KOPT-K1 (cell line): Measurements from ENCODE around the gene KCNE1.
"Not testable (repeated sequence)": the region's sequence is repeated elsewhere in the genome, so short reads cannot be mapped to it uniquely, and the experiment has no call there.

Source experiments
- H3K27ac ChIP-seq: fragments of 200-600 bp; sonication (generic); 2 replicates; pipeline ENCODE4 v1.5.1; 2016; ENCODE audit warnings: antibody characterized with exemption, mild to moderate bottlenecking, low read depth, low read length; ENCODE audit not compliant: poor library complexity, severe bottlenecking
- H3K36me3 ChIP-seq: fragments of 200-600 bp; sonication (generic); 2 replicates; pipeline ENCODE4 v1.5.1; 2017; ENCODE audit warnings: antibody characterized with exemption, mild to moderate bottlenecking, low read length, moderate library complexity; ENCODE audit not compliant: insufficient read depth
- H3K9me3 ChIP-seq: fragments of 200-600 bp; sonication (generic); 2 replicates; pipeline ENCODE4 v1.5.1; 2017; ENCODE audit warnings: antibody characterized with exemption, low read length, mild to moderate bottlenecking; ENCODE audit not compliant: insufficient read depth, poor library complexity, severe bottlenecking

The KCNE1 gene

DNA sequence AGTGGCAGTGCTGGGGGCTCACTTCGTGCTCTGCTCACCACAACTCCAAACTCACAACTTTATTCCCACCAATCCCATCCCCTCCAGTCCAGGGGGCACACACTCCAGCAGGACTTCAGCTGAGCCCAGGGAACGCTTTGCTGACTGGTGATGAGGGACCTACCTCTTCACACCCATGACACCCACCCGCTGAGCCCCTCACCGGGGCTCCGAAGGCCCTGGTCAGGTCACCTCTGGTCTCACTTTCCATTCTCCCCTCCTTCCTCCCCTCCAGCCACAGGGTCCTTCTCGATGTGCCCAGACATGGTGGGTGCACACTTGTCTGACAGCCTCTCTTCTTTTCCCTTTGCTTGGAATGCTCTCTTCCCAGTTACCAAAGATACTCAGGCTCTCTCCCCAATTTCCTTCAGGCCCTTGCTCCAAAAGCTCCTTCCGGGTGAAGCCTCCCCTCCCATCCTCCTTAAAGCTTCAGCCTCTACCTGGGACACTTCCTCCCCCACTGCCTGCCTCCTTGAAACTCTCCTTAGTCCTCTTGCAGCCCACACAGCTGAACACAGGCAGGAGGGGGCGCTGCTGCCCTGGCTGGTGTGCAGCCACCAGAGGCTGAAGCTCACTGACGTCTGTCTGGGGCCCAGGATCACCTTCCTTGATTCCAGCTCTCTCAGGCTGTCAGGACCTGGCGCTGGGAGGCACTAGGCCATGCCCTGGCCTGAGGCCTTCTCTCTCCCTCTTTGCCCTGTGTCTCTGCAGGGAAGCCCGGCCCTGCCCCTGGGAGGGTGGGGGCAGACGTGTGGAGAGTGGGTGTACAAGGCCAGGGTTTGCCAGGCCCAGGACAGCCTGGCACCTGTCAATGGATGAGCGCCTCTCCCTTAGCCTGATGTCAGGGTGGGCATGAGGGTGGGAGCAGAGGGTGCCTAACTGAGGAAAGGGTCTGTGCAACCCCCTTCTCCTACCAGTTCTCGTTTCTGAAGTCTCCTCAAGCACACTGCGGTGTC lies 1.6 kb downstream of the KCNE1 start:
- Histone ChIP-seq H3K9me3 (no peaks in the 10 kb centered on the region), H3K27ac (no peak overlapping the region), H3K36me3 (no peaks in the 10 kb centered on the region)

DNA sequence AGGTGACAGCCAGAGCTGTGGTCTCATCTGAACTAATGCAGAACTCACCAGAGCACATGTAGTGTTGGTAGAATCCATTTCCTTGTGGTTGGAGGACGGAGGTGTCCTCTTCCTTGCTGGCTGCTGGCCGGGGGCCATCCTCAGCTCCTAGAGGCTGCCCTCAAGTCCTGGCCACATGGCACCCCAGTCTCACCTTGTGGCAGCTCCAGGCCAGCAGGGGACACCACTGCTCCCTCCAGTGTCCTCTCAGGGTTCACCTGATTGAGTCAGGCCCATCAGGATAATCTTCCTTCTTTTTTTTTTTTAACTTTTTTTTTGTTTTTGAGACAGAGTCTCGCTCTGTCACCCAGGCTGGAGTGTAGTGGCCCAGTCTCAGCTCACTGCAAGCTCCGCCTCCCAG lies 2.9 kb downstream of the KCNE1 start:
- H3K27ac ChIP-seq, result no peak overlapping the region
- H3K36me3 ChIP-seq, result no peaks in the 10 kb centered on the region
- H3K9me3 ChIP-seq, result no peaks in the 10 kb centered on the region

DNA sequence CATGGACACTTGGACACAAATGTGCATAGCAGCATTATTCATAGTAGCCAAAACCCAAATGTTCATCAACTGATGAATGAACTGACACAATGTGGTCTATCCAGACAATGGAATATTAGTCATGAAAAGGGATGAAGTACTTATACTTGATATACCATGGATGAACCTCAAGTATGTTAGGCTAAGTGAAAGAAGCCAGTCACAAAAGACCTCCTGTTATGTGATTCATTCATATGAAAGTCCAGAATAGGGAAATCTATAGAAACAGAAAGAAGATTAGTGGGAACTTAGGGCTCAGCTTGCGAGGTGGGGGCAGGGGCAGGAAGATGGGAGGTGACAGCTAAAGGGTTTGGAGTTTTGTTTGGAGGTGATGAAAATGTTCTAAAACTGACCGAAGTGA lies 7.4 kb downstream of the KCNE1 start:
- H3K27ac ChIP-seq, result no peak overlapping the region
- H3K36me3 ChIP-seq, result no peaks in the 10 kb centered on the region
- no peaks in the 10 kb centered on the region for H3K9me3 ChIP-seq

DNA sequence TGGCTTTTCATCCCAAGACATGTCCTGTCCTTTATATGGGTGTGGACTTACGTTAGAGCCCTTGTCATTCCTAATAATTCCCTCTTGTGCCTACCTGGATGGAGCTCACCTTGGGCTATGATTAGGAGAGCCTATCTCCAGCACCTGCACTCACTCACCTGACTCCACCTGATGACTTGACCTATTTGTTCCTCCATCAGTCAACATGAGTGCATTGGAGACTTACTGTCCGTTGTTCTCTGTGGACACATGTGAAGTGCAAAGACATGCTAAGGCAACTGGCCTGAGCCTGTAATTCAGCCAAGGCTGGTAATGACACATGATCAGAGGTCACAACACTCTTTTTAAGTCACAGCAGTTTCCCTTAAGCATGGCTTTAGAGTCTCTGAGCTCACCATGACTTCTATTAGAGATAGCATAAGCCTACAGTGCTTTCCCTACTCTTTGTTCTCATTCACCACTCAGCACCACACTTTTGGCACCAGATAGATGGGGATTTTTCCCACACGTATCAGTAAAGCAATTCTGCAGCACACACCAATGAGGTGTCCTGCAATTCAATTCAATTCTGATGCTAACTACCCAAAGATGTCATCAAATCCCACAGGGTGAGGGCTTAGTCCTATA lies 9.4 kb downstream of the KCNE1 start:
- H3K27ac ChIP-seq, result no peak overlapping the region
- H3K9me3 ChIP-seq, result peaks cover 13% of the 10 kb centered on the region
- no peaks in the 10 kb centered on the region for H3K36me3 ChIP-seq

DNA sequence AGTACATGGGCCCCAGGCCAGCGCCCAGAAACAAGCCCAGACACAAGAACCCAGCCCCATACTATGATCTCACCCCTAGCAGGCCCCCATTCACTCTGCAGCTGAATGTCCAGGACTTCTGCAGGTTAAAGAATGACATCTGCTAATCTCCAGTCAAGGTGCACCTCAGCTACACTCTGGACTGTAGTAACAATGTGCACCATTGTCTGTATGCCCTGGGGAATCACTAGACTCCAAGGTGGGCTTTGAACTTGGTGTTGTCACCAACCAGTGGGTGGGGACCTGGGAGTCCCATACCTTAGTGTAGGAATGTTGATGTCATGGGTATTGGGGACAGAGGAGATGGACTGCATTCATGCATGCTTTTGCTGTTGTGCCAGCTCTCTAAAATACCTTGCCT lies 10.3 kb downstream of the KCNE1 start:
- Histone ChIP-seq H3K9me3 (peaks cover 16% of the 10 kb centered on the region), H3K27ac (no peak overlapping the region), H3K36me3 (no peaks in the 10 kb centered on the region)

DNA sequence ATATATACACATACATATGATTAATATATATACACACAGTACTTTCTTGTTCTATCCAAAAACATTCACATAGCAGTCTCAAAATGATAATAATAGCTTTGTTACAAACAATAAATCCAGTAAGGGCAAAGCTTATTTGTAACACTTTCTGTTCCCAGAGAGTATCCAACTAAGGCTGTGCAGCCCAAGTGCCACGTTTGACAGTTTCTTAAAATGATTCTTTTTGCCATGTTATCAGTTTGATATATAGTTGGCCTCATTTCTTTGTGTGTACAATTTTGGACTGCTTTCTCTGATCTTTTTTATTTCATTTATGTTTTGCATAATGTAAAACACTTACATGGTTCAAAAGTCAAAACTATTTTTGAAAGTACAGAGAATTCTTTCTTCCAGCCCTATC lies 11.8 kb downstream of the KCNE1 start:
- H3K27ac ChIP-seq, result no peak overlapping the region
- H3K36me3 ChIP-seq, result no peaks in the 10 kb centered on the region
- peaks cover 16% of the 10 kb centered on the region for H3K9me3 ChIP-seq

DNA sequence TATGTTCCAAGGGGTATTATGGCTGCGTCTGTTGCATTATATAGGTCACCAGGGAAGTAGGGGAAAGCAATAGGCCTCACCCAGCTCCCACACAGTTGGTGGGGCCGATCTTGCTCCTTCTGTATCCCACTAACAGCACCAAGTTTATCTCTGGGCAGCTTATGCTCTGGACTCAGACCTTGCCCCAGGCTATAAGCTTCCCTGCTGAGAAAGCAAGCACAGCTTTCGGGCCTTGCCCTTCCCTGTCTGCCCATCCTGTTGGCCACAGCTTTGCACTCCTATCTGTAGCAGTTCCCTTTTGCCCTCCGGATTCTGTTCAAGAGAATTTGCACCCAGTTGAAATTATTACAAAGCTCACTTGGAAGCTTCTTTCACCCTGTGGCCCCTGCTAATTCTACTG lies 12.9 kb downstream of the KCNE1 start:
- no peak overlapping the region for H3K27ac ChIP-seq
- no peaks in the 10 kb centered on the region for H3K36me3 ChIP-seq
- peaks cover 16% of the 10 kb centered on the region for H3K9me3 ChIP-seq

DNA sequence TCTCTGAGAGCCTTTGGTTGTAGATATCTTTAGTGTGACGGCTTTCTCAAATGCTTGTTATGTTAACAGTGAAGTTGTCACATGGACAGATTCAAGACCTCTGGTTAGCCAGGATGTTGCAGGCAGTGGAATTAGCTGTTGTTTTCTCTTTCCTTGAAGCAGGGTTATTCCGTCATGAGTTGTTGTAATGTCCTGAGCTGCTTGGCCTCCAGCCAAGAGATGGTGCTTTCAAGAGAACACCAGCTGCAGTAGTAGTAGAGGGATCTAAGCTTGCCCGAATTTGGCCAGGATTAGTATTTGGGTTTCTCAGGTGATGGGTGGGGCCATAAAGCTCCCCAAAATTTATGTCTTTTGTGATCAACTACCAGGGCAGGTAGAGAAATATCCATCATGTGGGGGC lies 13.4 kb downstream of the KCNE1 start:
- Histone ChIP-seq H3K9me3 (peaks cover 16% of the 10 kb centered on the region), H3K27ac (no peak overlapping the region), H3K36me3 (no peaks in the 10 kb centered on the region)

DNA sequence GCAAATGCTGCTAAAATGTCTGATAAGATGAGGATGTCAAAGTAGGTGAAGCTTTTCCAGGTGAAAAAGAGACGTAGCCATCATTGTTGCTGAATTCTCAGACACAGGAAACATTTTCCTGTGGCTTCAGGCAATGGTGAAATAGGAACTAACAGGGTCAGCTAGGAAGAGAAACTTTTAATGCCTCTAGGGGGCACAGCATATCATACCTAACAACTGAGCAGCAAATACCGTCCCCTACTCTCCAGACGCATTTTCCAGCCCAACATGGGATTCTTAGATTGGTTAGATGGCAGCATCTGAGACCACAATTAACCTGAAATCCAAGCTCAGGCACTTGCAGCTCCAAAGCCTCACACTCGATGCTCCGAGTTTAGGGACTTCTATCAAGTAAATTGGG lies 28.2 kb downstream of the KCNE1 start:
- H3K9me3 ChIP-seq, H3K36me3 ChIP-seq: not testable (repeated sequence)

DNA sequence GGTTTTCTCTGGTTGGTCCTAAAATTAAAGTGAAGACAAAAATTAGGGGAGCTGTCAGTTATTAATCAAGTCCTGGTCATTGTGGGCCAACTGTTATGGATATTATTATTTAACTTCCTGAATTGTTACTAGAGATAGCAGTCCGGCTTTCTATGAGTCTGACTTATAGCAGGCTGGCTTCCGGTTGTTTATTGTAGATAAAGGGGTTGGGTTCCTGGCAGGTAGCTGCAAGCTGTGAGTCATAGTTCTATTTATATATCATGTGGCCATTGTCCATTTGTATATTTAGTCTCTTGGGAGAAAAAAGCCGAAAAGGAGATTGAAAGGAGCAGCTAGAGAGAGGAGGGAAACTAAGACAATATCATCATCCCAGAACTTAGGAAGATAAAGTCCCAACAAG lies 28.6 kb downstream of the KCNE1 start:
- H3K36me3 ChIP-seq, H3K27ac ChIP-seq, H3K9me3 ChIP-seq: not testable (repeated sequence)

More for the DNA sequence above, 28.2 kb downstream of the KCNE1 start:
- H3K27ac ChIP-seq, result not testable (repeated sequence)

DNA sequence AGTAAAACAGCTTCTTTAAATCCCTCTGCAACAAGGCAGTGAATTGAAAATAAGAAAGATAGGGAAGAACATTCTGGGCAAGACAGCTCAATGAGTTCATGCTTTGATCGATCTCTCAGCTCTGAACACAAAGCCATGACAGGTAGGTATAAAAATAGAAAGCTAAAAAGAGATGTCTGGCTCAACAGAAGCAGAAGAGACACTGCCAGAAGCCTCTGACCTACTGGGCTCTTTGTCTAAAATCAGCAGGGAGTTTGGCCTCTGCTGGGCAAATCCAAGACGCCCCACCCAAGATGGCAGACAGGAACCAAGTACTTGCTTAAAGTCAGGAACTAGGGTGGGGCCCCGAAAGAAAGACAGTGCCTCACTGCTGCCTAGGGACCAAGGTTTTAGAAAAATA lies 44.7 kb downstream of the KCNE1 start:
- not testable (repeated sequence) for H3K9me3 ChIP-seq, H3K27ac ChIP-seq, H3K36me3 ChIP-seq

DNA sequence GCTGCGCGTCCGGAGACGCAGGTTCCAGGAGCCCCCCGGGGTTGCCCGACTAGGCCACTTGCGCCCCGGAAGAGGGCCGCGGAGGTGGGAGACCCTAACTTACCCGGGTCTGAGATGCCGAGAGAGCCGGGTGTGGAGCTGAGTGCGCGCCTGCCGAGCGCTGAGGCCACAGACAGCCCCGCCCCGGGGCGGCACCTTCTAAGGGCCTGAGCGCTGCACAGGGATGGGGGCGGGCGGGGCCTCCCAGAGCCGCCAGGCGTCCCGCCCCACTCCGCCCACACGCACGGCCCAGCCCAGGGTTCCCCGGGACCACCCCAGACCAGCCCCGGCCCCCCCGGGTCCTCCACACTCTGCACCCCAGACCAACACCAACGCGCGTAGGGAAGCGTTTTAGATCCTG lies 52.6 kb downstream of the KCNE1 start:
- not testable (repeated sequence) for H3K27ac ChIP-seq, H3K9me3 ChIP-seq, H3K36me3 ChIP-seq

DNA sequence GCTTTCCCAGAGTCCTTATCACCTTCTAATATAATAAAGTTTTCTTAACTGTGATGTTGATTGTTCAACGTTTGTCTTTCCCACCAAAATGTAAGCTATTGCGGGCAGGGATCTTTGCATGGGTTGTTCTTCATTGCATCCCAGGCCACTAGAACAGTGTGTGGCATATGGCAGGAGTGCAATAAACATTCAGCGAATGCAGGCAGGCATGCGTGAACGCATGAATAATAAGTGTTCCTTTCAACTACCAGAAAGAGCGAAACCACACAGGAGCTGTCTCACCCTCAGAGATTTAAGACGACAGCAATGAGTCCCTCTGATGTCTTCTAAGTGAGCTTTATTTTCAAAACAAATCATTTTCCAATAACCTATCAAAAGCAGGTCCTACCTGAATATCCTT lies 53.7 kb downstream of the KCNE1 start:
- H3K36me3 ChIP-seq, H3K9me3 ChIP-seq, H3K27ac ChIP-seq: not testable (repeated sequence)

DNA sequence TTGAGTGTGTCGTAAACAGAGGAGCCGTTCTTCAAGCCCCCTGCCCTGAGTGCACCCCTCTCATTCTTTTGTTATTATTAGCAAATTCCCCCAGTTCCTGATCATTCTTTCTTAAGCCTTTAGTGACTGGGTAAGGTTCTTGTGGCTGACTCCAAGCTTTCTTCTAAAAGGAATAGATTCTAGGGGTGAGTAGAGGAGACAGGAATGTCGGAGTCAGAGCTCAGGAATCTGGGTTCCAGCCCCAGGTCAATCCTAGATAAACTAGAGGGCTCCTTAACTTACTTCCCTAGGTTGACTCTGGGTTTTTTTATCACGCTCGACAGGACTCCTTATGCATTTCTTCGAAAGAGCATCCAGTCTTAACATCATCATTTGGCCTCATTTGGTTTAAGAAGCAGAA lies 55.8 kb downstream of the KCNE1 start:
- H3K36me3 ChIP-seq, H3K9me3 ChIP-seq, H3K27ac ChIP-seq: not testable (repeated sequence)

DNA sequence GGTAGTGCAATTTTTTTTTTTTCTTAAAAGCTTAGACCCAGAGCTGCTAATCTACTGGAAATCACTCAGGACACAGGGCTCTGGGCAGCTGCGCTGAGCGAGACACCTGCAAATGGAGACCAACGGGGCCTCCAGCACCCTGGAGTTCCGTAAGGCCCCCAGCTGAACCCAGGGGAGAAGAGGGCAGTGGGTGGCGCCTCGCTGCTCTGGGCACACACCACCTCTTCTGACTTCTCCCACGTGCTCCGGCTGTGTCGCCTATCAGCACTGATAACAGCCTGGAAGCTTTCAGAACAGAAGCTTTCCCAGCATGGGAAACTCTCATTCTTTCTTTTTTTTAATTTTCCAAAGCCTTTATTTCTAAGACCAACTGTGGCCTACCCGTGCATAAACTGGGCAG lies 56.4 kb downstream of the KCNE1 start:
- H3K36me3 ChIP-seq, H3K9me3 ChIP-seq, H3K27ac ChIP-seq: not testable (repeated sequence)

DNA sequence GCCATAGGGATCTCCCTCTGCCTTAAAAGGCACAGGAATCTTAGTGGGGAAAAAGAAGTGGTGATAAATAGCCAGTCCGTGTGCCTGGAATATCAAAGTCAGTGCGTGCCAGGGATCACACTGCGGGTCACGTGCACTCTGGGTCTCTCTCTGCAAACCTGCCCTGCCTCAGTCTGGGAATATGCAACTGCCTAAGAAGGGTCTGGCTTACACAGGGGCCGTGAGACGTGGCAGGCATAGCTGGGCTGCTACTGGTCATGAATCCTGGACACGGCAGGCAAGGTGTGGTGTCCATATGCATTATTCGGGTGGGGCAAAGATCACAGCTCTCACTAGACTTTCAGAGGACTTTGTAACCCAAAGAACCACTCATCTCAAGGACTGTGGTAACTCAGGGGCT lies 65.0 kb downstream of the KCNE1 start:
- H3K9me3 ChIP-seq, H3K27ac ChIP-seq, H3K36me3 ChIP-seq: not testable (repeated sequence)
